DND-41 (cell line): ENCODE measurements around the gene TMEM134.

ENCODE experiments used
- ATAC-seq: fragments of 200-7000 bp; cut with Tn5 transposase; 3 replicates; pipeline ENCODE4 v1.9.1; 2021; ENCODE audit warnings: low read depth; ENCODE audit not compliant: insufficient read depth
- DNase-seq: peaks from one replicate; pipeline ENCODE4 v3.0.0-alpha.2; 2020
- H2AFZ ChIP-seq: 2 replicates; pipeline ENCODE4 v1.6.0; 2012; ENCODE audit warnings: low read depth, low read length
- H3K27ac ChIP-seq: 2 replicates; pipeline ENCODE4 v1.5.1; 2012; ENCODE audit warnings: low read length, inconsistent platforms
- H3K27me3 ChIP-seq: fragments of 200-600 bp; sonication (generic); 2 replicates; pipeline ENCODE4 v1.6.0; 2012; ENCODE audit warnings: low read length, mild to moderate bottlenecking, inconsistent platforms; ENCODE audit not compliant: insufficient read depth, poor library complexity
- H3K36me3 ChIP-seq: 2 replicates; pipeline ENCODE4 v1.5.1; 2012; ENCODE audit warnings: low read length, inconsistent platforms; ENCODE audit not compliant: insufficient read depth
- H3K4me1 ChIP-seq: 2 replicates; pipeline ENCODE4 v1.5.1; 2012; ENCODE audit warnings: mild to moderate bottlenecking, low read length; ENCODE audit not compliant: insufficient read depth
- H3K4me2 ChIP-seq: 2 replicates; pipeline ENCODE4 v1.6.0; 2012; ENCODE audit warnings: mild to moderate bottlenecking, moderate library complexity, low read length, inconsistent platforms; ENCODE audit not compliant: insufficient read depth
- H3K4me3 ChIP-seq, 2 experiments: fragments of 200-600 bp in 1 of 2; shearing (Covaris generic) in 1 of 2; 2 replicates each; pipeline ENCODE4 v1.5.1; 2012 to 2016; ENCODE audit warnings: inconsistent platforms in 2 of 2, low read length in 2 of 2, mild to moderate bottlenecking in 2 of 2, low read depth in 1 of 2, moderate library complexity in 1 of 2
- H3K79me2 ChIP-seq: 2 replicates; pipeline ENCODE4 v1.6.0; 2012; ENCODE audit warnings: low read length, inconsistent platforms; ENCODE audit not compliant: insufficient read depth
- H3K9ac ChIP-seq: 2 replicates; pipeline ENCODE4 v1.6.0; 2012; ENCODE audit warnings: low read depth, mild to moderate bottlenecking, inconsistent platforms, low read length, moderate library complexity
- H3K9me3 ChIP-seq: 2 replicates; pipeline ENCODE4 v1.5.1; 2012; ENCODE audit warnings: low read length, moderate library complexity, mild to moderate bottlenecking, inconsistent platforms; ENCODE audit not compliant: insufficient read depth, severe bottlenecking
- H4K20me1 ChIP-seq: 2 replicates; pipeline ENCODE4 v1.6.0; 2012; ENCODE audit warnings: low read length; ENCODE audit not compliant: insufficient read depth
- CTCF ChIP-seq: IDR thresholded peaks from 2 replicates; pipeline ENCODE4 v1.5.1; 2012; ENCODE audit warnings: borderline replicate concordance, low read length, moderate library complexity, mild to moderate bottlenecking; ENCODE audit not compliant: poor library complexity, severe bottlenecking; ENCODE audit errors: extremely low read depth
- EZH2 ChIP-seq: IDR thresholded peaks from 3 replicates; pipeline ENCODE4 v1.6.1; 2012; ENCODE audit warnings: borderline replicate concordance, low read depth, mild to moderate bottlenecking, moderate library complexity, low read length, inconsistent platforms; ENCODE audit not compliant: severe bottlenecking

Gene TMEM134

GRCh38 chr11:67463186-67463585 is 5.9 kb downstream of the TMEM134 start:
- ATAC-seq (no peak), DNase-seq (no peak)
- no peaks in the 10 kb centered on the region for H3K9me3 ChIP-seq
- H3K4me1 ChIP-seq = peaks cover 42% of the 10 kb centered on the region
- H3K4me3 ChIP-seq = no peak overlapping the region
- no peak overlapping the region for H3K9ac ChIP-seq
- H3K36me3 ChIP-seq = peaks cover 12% of the 10 kb centered on the region; the same call in 1 of the 2 replicates
- H4K20me1 ChIP-seq = no peaks in the 10 kb centered on the region
- H3K79me2 ChIP-seq = peaks cover 30% of the 10 kb centered on the region
- no peaks in the 10 kb centered on the region for H3K27me3 ChIP-seq
- no peak overlapping the region for H3K27ac ChIP-seq
- no peak overlapping the region for H3K4me2 ChIP-seq
- no peak for TF ChIP-seq CTCF
- no peak for TF ChIP-seq EZH2
- H2AFZ ChIP-seq = no peak overlapping the region

GRCh38 chr11:67458266-67458665 is 10.8 kb downstream of the TMEM134 start:
- H3K4me3 ChIP-seq = no peak overlapping the region
- no peak overlapping the region for H3K4me2 ChIP-seq
- no peaks in the 10 kb centered on the region for H3K9me3 ChIP-seq
- H3K4me1 ChIP-seq = no peaks in the 10 kb centered on the region
- TF ChIP-seq CTCF (no peak), EZH2 (no peak)
- ATAC-seq = no peak
- H2AFZ ChIP-seq = no peak overlapping the region
- DNase-seq = no peak
- no peak overlapping the region for H3K27ac ChIP-seq
- H3K36me3 ChIP-seq = no peaks in the 10 kb centered on the region
- H4K20me1 ChIP-seq = no peaks in the 10 kb centered on the region
- H3K27me3 ChIP-seq = no peaks in the 10 kb centered on the region
- no peak overlapping the region for H3K9ac ChIP-seq
- H3K79me2 ChIP-seq = no peaks in the 10 kb centered on the region

- Histone ChIP-seq H3K9ac (no peak overlapping the region), H3K36me3 (no peaks in the 10 kb centered on the region), H3K4me3 (no peak overlapping the region), H3K27me3 (no peaks in the 10 kb centered on the region), H3K27ac (no peak overlapping the region), H3K9me3 (no peaks in the 10 kb centered on the region), H2AFZ (no peak overlapping the region), H3K4me1 (no peaks in the 10 kb centered on the region), H3K79me2 (no peaks in the 10 kb centered on the region), H3K4me2 (no peak overlapping the region), H4K20me1 (no peaks in the 10 kb centered on the region)
- DNase-seq (no peak), ATAC-seq (no peak)
- no peak for TF ChIP-seq EZH2
- no peak for TF ChIP-seq CTCF
Measured at GRCh38 chr11:67457453-67457852, 11.6 kb downstream of the TMEM134 start.

DNA sequence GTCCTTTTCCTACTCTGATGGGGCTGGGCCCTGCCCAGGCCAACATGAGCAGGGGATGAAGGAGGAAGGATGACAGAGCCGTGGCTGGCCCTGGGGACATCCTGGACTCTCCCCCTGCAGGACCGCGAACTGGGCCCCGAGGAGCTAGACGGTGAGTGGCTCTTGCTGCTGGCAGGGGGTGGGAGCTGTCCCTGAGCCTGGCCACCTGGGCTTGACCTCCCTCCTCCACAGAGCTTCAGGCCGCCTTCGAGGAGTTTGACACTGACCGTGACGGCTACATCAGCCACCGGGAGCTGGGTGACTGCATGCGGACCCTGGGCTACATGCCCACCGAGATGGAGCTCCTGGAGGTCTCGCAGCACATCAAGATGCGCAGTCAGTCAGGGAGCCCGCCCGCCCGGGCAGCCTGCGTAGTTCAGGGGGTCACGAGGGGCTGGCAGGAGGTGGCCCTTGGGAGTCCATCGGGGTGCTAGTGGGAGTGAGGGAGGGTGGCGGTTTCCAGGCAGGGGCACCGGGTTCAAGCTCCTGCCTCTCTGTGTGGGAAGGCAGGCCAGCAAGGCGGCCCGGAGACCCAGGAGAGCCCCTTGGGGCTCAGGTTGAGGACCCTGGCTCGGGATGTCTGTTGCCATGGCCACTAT is 12.9 kb downstream of the TMEM134 start:
- Histone ChIP-seq H3K79me2 (no peaks in the 10 kb centered on the region), H3K27ac (no peak overlapping the region), H4K20me1 (no peaks in the 10 kb centered on the region), H3K4me2 (no peak overlapping the region), H2AFZ (no peak overlapping the region), H3K4me3 (no peak overlapping the region), H3K4me1 (no peaks in the 10 kb centered on the region), H3K9me3 (no peaks in the 10 kb centered on the region), H3K27me3 (no peaks in the 10 kb centered on the region), H3K9ac (no peak overlapping the region), H3K36me3 (no peaks in the 10 kb centered on the region)
- ATAC-seq = no peak; the same call in 2 of the 3 replicates
- TF ChIP-seq EZH2 = no peak
- no peak for TF ChIP-seq CTCF
- DNase-seq = no peak
